HepG2 (cell line): ENCODE results near the gene ANKRD29. TPM values are rescaled to one million over a fixed set of nuclear protein-coding genes. Genes with fewer than 3 reads are reported as not detected.

Experiments used
- ADNP ChIP-seq: sonication (generic); formaldehyde crosslinking; IDR thresholded peaks from 2 replicates; pipeline ENCODE4 v1.4.0; 2020; ENCODE audit warnings: missing genetic modification reagents
- MTA1 ChIP-seq: sonication (generic); formaldehyde crosslinking; IDR thresholded peaks from 2 replicates; pipeline ENCODE4 v1.4.0; 2020; ENCODE audit warnings: missing genetic modification reagents, mild to moderate bottlenecking, borderline replicate concordance
- PRDM15 ChIP-seq: sonication (generic); formaldehyde crosslinking; IDR thresholded peaks from 2 replicates; pipeline ENCODE4 v1.4.0; 2020; ENCODE audit warnings: missing genetic modification reagents
- RFXANK ChIP-seq: IDR thresholded peaks from 2 replicates; pipeline ENCODE4 v1.6.1; 2016
- SKIL ChIP-seq: sonication (generic); formaldehyde crosslinking; IDR thresholded peaks from 2 replicates; pipeline ENCODE4 v1.8.0; 2022; ENCODE audit warnings: missing genetic modification reagents, mild to moderate bottlenecking, moderate library complexity, borderline replicate concordance
- SP5 ChIP-seq: IDR thresholded peaks from 2 replicates; pipeline ENCODE4 v1.6.1; 2016; ENCODE audit warnings: low read depth, borderline replicate concordance
- ZMYM3 ChIP-seq: sonication (generic); formaldehyde crosslinking; IDR thresholded peaks from 2 replicates; pipeline ENCODE4 v1.5.1; 2020; ENCODE audit warnings: mild to moderate bottlenecking, missing genetic modification reagents
- ZNF17 ChIP-seq: sonication (generic); formaldehyde crosslinking; IDR thresholded peaks from 2 replicates; pipeline ENCODE4 v1.5.0; 2020; ENCODE audit warnings: mild to moderate bottlenecking, missing genetic modification reagents
- ZNF331 ChIP-seq: sonication (generic); formaldehyde crosslinking; IDR thresholded peaks from 2 replicates; pipeline ENCODE4 v1.4.0; 2020; ENCODE audit warnings: missing genetic modification reagents
- ZNF34 ChIP-seq: sonication (generic); formaldehyde crosslinking; IDR thresholded peaks from 2 replicates; pipeline ENCODE4 v1.4.0; 2020; ENCODE audit warnings: mild to moderate bottlenecking, missing genetic modification reagents, borderline replicate concordance
- ZNF441 ChIP-seq: sonication (generic); formaldehyde crosslinking; IDR thresholded peaks from 2 replicates; pipeline ENCODE4 v1.7.0; 2021; ENCODE audit warnings: missing genetic modification reagents, borderline replicate concordance
- ZNF773 ChIP-seq: sonication (generic); formaldehyde crosslinking; IDR thresholded peaks from 2 replicates; pipeline ENCODE4 v1.4.0; 2020; ENCODE audit warnings: missing genetic modification reagents, borderline replicate concordance
- ZNF788 ChIP-seq: sonication (generic); formaldehyde crosslinking; IDR thresholded peaks from 2 replicates; pipeline ENCODE4 v1.5.0; 2020; ENCODE audit warnings: mild to moderate bottlenecking, missing genetic modification reagents, borderline replicate concordance
- ZNF83 ChIP-seq: sonication (generic); formaldehyde crosslinking; IDR thresholded peaks from 2 replicates; pipeline ENCODE4 v1.4.0; 2020; ENCODE audit warnings: missing genetic modification reagents, mild to moderate bottlenecking, borderline replicate concordance
- polyA plus RNA-seq, 8 experiments: library from polyadenylated mRNA; depleted of rRNA in 3 of 8; stranded (reverse) in 7 of 8; unstranded in 1 of 8; fragments of >200 nt; fragmentation: Illumina TruSeq in 4 of 8; extraction: Trizol in 4 of 8; gene quantifications; 2 replicates each; pipeline versions ENCODE4 v1.2.1 to v1.2.3, GENCODE V29; 2011 to 2016; ENCODE audit warnings: low read depth in 4 of 8, missing spikeins in 1 of 8, mixed read lengths in 1 of 8; ENCODE audit not compliant: insufficient read depth in 1 of 8
- total RNA-seq, 5 experiments: library from RNA; depleted of rRNA; stranded (reverse); fragments of >200 nt; fragmentation: Illumina TruSeq; extraction: Trizol; gene quantifications; 2 replicates each; pipeline ENCODE4 v1.2.3, GENCODE V29; 2016; ENCODE audit warnings: low read depth in 1 of 5
- TF ChIP-seq, protein P1 (sequence below): sonication (generic); formaldehyde crosslinking; IDR thresholded peaks from 2 replicates; pipeline ENCODE4 v1.5.1; 2020; ENCODE audit warnings: missing genetic modification reagents, mild to moderate bottlenecking, borderline replicate concordance
- TF ChIP-seq, protein P2 (sequence below): IDR thresholded peaks from 2 replicates; pipeline ENCODE4 v1.6.1; 2012; ENCODE audit warnings: low read length, improper control_type of control experiment
- TF ChIP-seq, protein P3 (sequence below): sonication (generic); formaldehyde crosslinking; conservative IDR thresholded peaks from 2 replicates; pipeline ENCODE4 v1.8.0; 2022; ENCODE audit warnings: low read depth, missing genetic modification reagents

Gene ANKRD29
- total and polyA plus RNA-seq, 2 of the 13 experiments (the other 11 are each of a cell fraction or from before 2014, with no cell fraction given) = not detected

DNA sequence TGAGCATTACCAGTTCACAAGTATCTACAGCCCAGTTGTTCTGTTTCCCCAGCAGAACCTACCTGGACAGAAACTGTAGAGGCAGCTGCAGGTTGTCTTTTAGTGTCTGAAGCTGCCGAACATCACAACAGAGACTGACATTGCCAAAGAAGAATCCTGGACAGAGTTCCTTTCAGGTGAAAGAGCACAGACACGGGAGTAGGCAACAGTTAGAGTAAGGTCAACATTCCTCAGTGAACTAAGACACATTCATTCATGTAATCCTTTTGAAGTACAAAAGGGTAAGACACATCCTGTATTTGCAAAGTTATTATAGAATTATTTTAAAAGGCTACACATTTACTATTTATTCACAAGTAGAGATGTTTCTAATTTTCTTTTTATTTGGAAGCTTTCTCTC is 90.7 kb downstream of the ANKRD29 start (continued):
- TF ChIP-seq PRDM15 (CRISPR knock-in tag) (no peak), ZNF788 (CRISPR knock-in tag) (no peak), ZNF34 (CRISPR knock-in tag) (no peak), ZNF331 (0 out of 2 replicates have a peak, but pooled peaks have one; percentile 37), ZNF83 (CRISPR knock-in tag) (no peak), MTA1 (no peak), ZNF773 (CRISPR knock-in tag) (no peak), ADNP (CRISPR knock-in tag) (no peak), ZNF441 (no peak), ZMYM3 (no peak), RFXANK (no peak), ZNF17 (CRISPR knock-in tag) (no peak), SP5 (no peak), SKIL (CRISPR knock-in tag) (peak; percentile 73)
- TF ChIP-seq, protein P1, sequence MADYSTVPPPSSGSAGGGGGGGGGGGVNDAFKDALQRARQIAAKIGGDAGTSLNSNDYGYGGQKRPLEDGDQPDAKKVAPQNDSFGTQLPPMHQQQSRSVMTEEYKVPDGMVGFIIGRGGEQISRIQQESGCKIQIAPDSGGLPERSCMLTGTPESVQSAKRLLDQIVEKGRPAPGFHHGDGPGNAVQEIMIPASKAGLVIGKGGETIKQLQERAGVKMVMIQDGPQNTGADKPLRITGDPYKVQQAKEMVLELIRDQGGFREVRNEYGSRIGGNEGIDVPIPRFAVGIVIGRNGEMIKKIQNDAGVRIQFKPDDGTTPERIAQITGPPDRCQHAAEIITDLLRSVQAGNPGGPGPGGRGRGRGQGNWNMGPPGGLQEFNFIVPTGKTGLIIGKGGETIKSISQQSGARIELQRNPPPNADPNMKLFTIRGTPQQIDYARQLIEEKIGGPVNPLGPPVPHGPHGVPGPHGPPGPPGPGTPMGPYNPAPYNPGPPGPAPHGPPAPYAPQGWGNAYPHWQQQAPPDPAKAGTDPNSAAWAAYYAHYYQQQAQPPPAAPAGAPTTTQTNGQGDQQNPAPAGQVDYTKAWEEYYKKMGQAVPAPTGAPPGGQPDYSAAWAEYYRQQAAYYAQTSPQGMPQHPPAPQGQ (CRISPR knock-in tag) = no peak
- TF ChIP-seq, protein P2, sequence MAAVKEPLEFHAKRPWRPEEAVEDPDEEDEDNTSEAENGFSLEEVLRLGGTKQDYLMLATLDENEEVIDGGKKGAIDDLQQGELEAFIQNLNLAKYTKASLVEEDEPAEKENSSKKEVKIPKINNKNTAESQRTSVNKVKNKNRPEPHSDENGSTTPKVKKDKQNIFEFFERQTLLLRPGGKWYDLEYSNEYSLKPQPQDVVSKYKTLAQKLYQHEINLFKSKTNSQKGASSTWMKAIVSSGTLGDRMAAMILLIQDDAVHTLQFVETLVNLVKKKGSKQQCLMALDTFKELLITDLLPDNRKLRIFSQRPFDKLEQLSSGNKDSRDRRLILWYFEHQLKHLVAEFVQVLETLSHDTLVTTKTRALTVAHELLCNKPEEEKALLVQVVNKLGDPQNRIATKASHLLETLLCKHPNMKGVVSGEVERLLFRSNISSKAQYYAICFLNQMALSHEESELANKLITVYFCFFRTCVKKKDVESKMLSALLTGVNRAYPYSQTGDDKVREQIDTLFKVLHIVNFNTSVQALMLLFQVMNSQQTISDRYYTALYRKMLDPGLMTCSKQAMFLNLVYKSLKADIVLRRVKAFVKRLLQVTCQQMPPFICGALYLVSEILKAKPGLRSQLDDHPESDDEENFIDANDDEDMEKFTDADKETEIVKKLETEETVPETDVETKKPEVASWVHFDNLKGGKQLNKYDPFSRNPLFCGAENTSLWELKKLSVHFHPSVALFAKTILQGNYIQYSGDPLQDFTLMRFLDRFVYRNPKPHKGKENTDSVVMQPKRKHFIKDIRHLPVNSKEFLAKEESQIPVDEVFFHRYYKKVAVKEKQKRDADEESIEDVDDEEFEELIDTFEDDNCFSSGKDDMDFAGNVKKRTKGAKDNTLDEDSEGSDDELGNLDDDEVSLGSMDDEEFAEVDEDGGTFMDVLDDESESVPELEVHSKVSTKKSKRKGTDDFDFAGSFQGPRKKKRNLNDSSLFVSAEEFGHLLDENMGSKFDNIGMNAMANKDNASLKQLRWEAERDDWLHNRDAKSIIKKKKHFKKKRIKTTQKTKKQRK = no peak
- TF ChIP-seq, protein P3, sequence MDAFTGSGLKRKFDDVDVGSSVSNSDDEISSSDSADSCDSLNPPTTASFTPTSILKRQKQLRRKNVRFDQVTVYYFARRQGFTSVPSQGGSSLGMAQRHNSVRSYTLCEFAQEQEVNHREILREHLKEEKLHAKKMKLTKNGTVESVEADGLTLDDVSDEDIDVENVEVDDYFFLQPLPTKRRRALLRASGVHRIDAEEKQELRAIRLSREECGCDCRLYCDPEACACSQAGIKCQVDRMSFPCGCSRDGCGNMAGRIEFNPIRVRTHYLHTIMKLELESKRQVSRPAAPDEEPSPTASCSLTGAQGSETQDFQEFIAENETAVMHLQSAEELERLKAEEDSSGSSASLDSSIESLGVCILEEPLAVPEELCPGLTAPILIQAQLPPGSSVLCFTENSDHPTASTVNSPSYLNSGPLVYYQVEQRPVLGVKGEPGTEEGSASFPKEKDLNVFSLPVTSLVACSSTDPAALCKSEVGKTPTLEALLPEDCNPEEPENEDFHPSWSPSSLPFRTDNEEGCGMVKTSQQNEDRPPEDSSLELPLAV (CRISPR knock-in tag) = no peak
